Lower leg skin (tissue), 4 donors: ENCODE data around the gene TRAF2. TPM values are rescaled to one million over a fixed set of nuclear protein-coding genes. Genes with fewer than 3 reads are reported as not detected.
A peak's percentile ranks its signal among the peaks of the same experiment; 100 is the strongest.

Source experiments
- DNase-seq, 2 donors: peaks; one replicate each; pipeline ENCODE4 v3.0.0-alpha.2; 2019; ENCODE audit warnings: low spot score in 2 of 2
- H3K4me3 ChIP-seq: fragments of 200-600 bp; sonication (generic); 2 replicates; pipeline ENCODE4 v1.5.1; 2017; ENCODE audit warnings: mild to moderate bottlenecking, low read depth; ENCODE audit not compliant: poor library complexity, severe bottlenecking
- POLR2A ChIP-seq, 2 donors: fragments of 450-650 bp; IDR thresholded peaks; one replicate each; pipeline ENCODE4 v1.6.1; 2016 to 2017; ENCODE audit warnings: antibody characterized with exemption in 2 of 2, mild to moderate bottlenecking in 1 of 2, moderate library complexity in 1 of 2
- WGBS, 2 donors: methylation state at CpG; one replicate each; pipeline ENCODE4 v1.1.5; 2018; 5-methylcytosine and 5-hydroxymethylcytosine counted together
- intact Hi-C: fragments of 100-400 bp; cut with DNase I; formaldehyde crosslinking; loops from one replicate; pipeline ENCODE4 v1.15.0; 2023; ENCODE audit warnings: low total_unique reads
- total RNA-seq, 4 donors: library from RNA; depleted of rRNA; stranded (reverse); fragments of >200 nt; gene quantifications; one replicate each; pipeline ENCODE4 v1.1.0, GENCODE V29; 2016
- TF ChIP-seq, protein P1 (sequence below), 3 donors: fragments of 450-650 bp; IDR thresholded peaks; one replicate each; pipeline ENCODE4 v1.5.1; 2016; ENCODE audit warnings: antibody characterized with exemption in 3 of 3, mild to moderate bottlenecking in 3 of 3, moderate library complexity in 2 of 3

TRAF2 gene
- total RNA-seq, 4 donors from 2014 or later = 13.2 to 16.7 (median 15.8) TPM

DNA sequence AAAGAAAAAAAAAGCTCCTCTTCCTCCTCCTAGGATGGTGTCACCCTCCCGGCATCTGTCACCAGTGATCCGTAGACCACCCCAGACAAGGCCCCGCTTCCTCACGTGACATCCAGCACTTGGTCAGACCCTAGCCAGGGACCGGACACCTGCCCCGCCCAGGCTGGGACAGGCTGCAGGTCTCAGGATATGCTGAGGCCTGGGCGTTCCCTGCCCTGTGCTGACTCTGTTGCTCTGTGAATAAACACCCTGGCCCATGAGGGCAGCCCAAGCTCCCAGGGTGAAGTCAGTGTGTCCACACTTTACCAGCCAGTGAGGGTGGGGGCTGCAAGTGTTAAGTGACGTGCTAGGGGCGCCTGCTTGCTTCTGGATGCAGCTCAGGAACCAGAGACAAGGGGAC, 25.8 kb upstream of the TRAF2 start:
- no peak overlapping the region for H3K4me3 ChIP-seq
- 94 to 97% methylated on average over 9 of the region's 9 CpGs for WGBS, 2 donors
- intact Hi-C loops = no loop called here
- no peak for DNase-seq
- TF ChIP-seq, protein P1, sequence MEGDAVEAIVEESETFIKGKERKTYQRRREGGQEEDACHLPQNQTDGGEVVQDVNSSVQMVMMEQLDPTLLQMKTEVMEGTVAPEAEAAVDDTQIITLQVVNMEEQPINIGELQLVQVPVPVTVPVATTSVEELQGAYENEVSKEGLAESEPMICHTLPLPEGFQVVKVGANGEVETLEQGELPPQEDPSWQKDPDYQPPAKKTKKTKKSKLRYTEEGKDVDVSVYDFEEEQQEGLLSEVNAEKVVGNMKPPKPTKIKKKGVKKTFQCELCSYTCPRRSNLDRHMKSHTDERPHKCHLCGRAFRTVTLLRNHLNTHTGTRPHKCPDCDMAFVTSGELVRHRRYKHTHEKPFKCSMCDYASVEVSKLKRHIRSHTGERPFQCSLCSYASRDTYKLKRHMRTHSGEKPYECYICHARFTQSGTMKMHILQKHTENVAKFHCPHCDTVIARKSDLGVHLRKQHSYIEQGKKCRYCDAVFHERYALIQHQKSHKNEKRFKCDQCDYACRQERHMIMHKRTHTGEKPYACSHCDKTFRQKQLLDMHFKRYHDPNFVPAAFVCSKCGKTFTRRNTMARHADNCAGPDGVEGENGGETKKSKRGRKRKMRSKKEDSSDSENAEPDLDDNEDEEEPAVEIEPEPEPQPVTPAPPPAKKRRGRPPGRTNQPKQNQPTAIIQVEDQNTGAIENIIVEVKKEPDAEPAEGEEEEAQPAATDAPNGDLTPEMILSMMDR (IDR thresholded peaks at IDR 0.05) = no peak
- TF ChIP-seq POLR2A (IDR thresholded peaks at IDR 0.05) = no peak

GRCh38 chr9:136860933-136861873, 25.1 kb upstream of the TRAF2 start:
- TF ChIP-seq POLR2A (IDR thresholded peaks at IDR 0.05) = no peak
- TF ChIP-seq, protein P1 (IDR thresholded peaks at IDR 0.05) = no peak
- no peak overlapping the region for H3K4me3 ChIP-seq
- intact Hi-C loops = no loop called here
- DNase-seq = peak in 1 of 2 donors; percentile 11
- WGBS, 2 donors = 94 to 96% methylated on average over 10 to 16 of the region's 22 CpGs

- 87 to 89% methylated on average over 26 of the region's 26 CpGs for WGBS, 2 donors
- TF ChIP-seq, protein P1 (IDR thresholded peaks at IDR 0.05) = no peak
- TF ChIP-seq POLR2A (IDR thresholded peaks at IDR 0.05) = no peak
- H3K4me3 ChIP-seq = no peak overlapping the region
- DNase-seq = no peak
- intact Hi-C loops = no loop called here
Observed at GRCh38 chr9:136861874-136862457, 24.4 kb upstream of the TRAF2 start.

GRCh38 chr9:136862849-136863622, 23.3 kb upstream of the TRAF2 start:
- intact Hi-C loops = no loop called here
- no peak for DNase-seq
- no peak overlapping the region for H3K4me3 ChIP-seq
- WGBS, 2 donors = 90 to 93% methylated on average over 31 of the region's 31 CpGs
- no peak for TF ChIP-seq POLR2A (IDR thresholded peaks at IDR 0.05)
- TF ChIP-seq, protein P1 (IDR thresholded peaks at IDR 0.05) = no peak

DNA sequence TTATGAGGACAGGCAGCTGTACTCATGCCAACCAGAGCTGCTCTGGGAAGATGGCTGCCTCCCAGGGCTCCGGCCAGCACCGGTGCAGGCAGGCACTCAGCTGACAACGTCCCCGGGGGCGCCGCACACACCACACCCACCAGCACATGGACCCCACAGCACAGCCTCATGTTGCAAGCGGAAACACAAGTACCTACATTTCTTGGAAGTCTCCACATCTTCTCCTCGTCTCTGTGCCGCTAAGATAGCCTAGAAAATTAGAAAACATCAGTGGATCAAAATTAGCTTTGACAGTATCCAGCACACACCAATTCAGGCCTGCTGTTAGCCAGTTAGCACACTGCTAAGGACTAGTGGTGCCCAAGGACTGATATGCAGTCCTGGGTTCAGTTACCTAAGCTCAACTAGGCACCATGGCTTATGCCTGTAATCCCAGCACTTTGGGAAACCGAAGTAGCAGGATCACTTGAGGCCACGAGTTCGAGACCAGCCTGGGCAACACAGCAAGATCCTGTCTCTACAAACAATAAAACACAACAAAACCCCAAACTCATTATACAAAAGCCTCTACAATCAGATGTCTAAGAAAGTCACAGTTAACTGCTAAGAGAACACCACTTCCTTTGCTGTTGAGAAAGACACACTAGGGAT, 22.6 kb upstream of the TRAF2 start:
- WGBS, 2 donors = 86 to 91% methylated on average over 12 of the region's 12 CpGs
- DNase-seq = no peak
- intact Hi-C loops = no loop called here
- TF ChIP-seq, protein P1 (IDR thresholded peaks at IDR 0.05) = no peak
- TF ChIP-seq POLR2A (IDR thresholded peaks at IDR 0.05) = no peak
- H3K4me3 ChIP-seq = no peak overlapping the region
